Adrenal gland (tissue), 5 donors: ENCODE results near the gene CFAP97.

ENCODE experiments used
- CTCF ChIP-seq, 6 experiments: fragments of 450-650 bp in 4 of 6; fragments of 200-600 bp in 2 of 6; sonication (generic) in 1 of 6; IDR thresholded peaks; 1 replicate in 5 of 6; 2 replicates in 1 of 6; pipeline versions ENCODE4 v1.5.1 to v1.8.0; 2016 to 2021; ENCODE audit warnings: antibody characterized with exemption in 6 of 6, mild to moderate bottlenecking in 2 of 6, moderate library complexity in 1 of 6
- POLR2A ChIP-seq, 2 donors: fragments of 450-650 bp; IDR thresholded peaks; one replicate each; pipeline ENCODE4 v1.6.1; 2017; ENCODE audit warnings: antibody characterized with exemption in 2 of 2, mild to moderate bottlenecking in 2 of 2, moderate library complexity in 1 of 2
- donor health status: DM: no; HTN: no; CAD: no.

DNA sequence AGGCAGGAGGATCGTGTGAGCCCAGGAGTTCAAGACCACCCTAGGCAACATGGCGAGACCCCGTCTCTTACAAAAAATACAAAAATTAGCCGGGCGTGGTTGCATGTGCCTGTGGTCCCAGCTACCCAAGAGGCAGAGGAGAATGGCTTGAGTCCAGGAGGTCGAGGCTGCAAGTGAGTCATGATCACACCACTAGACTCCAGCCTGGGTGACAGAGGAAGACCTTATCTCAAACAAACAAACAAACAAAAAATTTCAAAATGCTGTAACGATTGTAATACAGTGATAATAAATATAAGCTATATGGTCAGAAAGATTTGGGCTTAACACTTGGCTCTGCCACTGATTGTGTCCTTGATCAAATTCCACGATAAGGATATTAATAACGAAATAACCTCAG is 36.6 kb downstream of the CFAP97 start:
- TF ChIP-seq CTCF (IDR thresholded peaks at IDR 0.05) (no peak), POLR2A (IDR thresholded peaks at IDR 0.05) (no peak)
